ENCODE results near the gene SEMA4A. TPM values are rescaled to one million over a fixed set of nuclear protein-coding genes. Genes with fewer than 3 reads are reported as not detected.
A peak's percentile ranks its signal among the peaks of the same experiment; 100 is the strongest.
"Not testable (repeated sequence)": the region's sequence is repeated elsewhere in the genome, so short reads cannot be mapped to it uniquely, and the experiment has no call there.

Gene SEMA4A
- total RNA-seq, 5 donors from 2014 or later (not counting 1 experiment from before 2014, with no cell fraction given) = 1.5 to 12.0 (median 2.2) TPM

DNA sequence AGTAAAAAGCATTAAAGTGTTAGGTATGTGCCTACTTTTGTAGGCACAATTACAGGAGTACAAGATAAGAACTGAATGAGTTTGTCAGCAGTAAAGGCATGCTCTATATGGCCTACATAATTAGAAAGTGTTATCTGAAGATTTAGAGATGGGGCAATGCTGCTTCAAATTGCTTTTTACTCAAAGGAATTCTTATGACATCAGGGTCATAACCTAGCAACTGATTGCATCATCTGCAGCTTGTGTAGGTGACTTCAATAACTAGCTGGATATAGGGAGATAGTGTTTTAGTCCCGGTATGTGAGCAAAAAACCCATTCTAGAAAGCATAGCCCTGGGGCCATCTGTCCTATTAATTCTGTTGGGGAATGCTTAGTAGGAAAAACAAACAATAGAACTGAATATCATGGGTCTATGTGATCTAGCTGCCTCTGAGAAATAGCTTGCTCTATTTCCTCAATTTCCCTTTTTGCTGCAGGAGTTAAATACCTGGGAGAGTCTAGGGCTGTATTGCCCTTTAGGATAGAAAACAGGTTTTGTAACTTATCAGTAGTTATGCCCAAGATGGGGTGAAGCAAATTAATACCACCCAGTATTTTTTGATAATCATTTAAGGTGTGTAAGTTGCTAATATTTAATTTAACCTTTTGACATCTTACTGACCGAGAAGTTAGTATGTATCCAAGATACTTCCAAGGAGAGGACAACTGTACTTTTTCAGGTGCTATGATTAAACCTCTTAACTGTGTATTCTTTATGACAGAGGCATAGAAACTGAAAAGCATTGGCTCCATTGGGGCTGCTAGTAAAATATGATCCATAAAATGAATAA, 33.2 kb downstream of the SEMA4A start:
- DNase-seq; H3K4me1 Mint-ChIP-seq; H3K36me3 Mint-ChIP-seq; H3K27ac ChIP-seq (ENCODE audit: low read length); H3K9me3 Mint-ChIP-seq; H3K4me3 Mint-ChIP-seq; H3K4me1 ChIP-seq (ENCODE audit: control insufficient read depth in 1 of 2, extremely low read depth in 1 of 2, insufficient read depth in 2 of 2, low read length in 2 of 2); H3K27me3 Mint-ChIP-seq; H3K27ac Mint-ChIP-seq; CTCF ChIA-PET; H3K4me3 ChIP-seq (ENCODE audit: control insufficient read depth in 1 of 2, extremely low read depth in 1 of 2, low read length in 1 of 2); H3K9me3 ChIP-seq; H3K36me3 ChIP-seq (ENCODE audit: control insufficient read depth in 2 of 2, extremely low read depth in 1 of 2, insufficient read depth in 1 of 2, low read length in 1 of 2); H3K27me3 ChIP-seq (replicated peaks in 1 of 2; ENCODE audit: control insufficient read depth in 2 of 2, extremely low read depth in 1 of 2, insufficient read depth in 2 of 2, low read length in 1 of 2); ATAC-seq (replicated peaks in 1 of 4): not testable (repeated sequence)
- POLR2A ChIA-PET = interaction anchor here in 1 of 2 donors (0.6 kb wide), 1 partner anchor 523 kb away, joined by 3 read pairs; no protein-coding TSS in a partner anchor
- WGBS (ENCODE audit: insufficient coverage) = no CpG with 5 or more reads among the region's 2 CpGs

- H3K36me3 Mint-ChIP-seq, H3K27me3 Mint-ChIP-seq: not testable (repeated sequence)
- WGBS (ENCODE audit: insufficient coverage) = 80% methylated on average over 1 of the region's 4 CpGs
Measured at GRCh38 chr1:156190265-156190664, 36.9 kb downstream of the SEMA4A start.

GRCh38 chr1:156191292-156191964, 38.0 kb downstream of the SEMA4A start:
- POLR2A ChIA-PET = interaction anchor here in 1 of 2 donors (0.6 kb wide), 1 partner anchor 93 kb away, joined by 3 read pairs; the partner anchor contains the start of gene TMEM79
- H3K36me3 ChIP-seq (ENCODE audit: control insufficient read depth in 2 of 2, extremely low read depth in 1 of 2, insufficient read depth in 1 of 2, low read length in 1 of 2) = peaks cover 4 to 7% of the 10 kb centered on the region in 2 donors
- no peaks in the 10 kb centered on the region for H3K9me3 ChIP-seq
- Mint-ChIP-seq H3K36me3 (peaks cover 15% of the 10 kb centered on the region), H3K9me3 (peaks cover 0 to 8% (median 3%) of the 10 kb centered on the region in 3 donors), H3K27me3 (no peaks in the 10 kb centered on the region), H3K27ac (no peak overlapping the region), H3K4me3 (no peak overlapping the region), H3K4me1 (peaks cover 36 to 37% (median 37%) of the 10 kb centered on the region in 3 donors)
- H3K4me3 ChIP-seq (ENCODE audit: control insufficient read depth in 1 of 2, extremely low read depth in 1 of 2, low read length in 1 of 2) = no peak overlapping the region
- CTCF ChIA-PET = interaction anchor here in 1 of 2 donors (1.1 kb wide), 1 partner anchor 50 kb away, joined by 4 read pairs; no protein-coding TSS in a partner anchor
- H3K4me1 ChIP-seq (ENCODE audit: control insufficient read depth in 1 of 2, extremely low read depth in 1 of 2, insufficient read depth in 2 of 2, low read length in 2 of 2) = peaks cover 5 to 32% of the 10 kb centered on the region in 2 experiments
- H3K27me3 ChIP-seq (replicated peaks in 1 of 2; ENCODE audit: control insufficient read depth in 2 of 2, extremely low read depth in 1 of 2, insufficient read depth in 2 of 2, low read length in 1 of 2) = no peaks in the 10 kb centered on the region
- DNase-seq (no peak), ATAC-seq (replicated peaks in 1 of 4) (no peak)
- H3K27ac ChIP-seq (ENCODE audit: low read length) = no peak overlapping the region
- WGBS (ENCODE audit: insufficient coverage) = no CpG with 5 or more reads among the region's 4 CpGs

More at GRCh38 chr1:156190265-156190664, 36.9 kb downstream of the SEMA4A start:
- H3K9me3 ChIP-seq; H3K9me3 Mint-ChIP-seq; H3K4me3 ChIP-seq (ENCODE audit: control insufficient read depth in 1 of 2, extremely low read depth in 1 of 2, low read length in 1 of 2); H3K4me3 Mint-ChIP-seq; DNase-seq; H3K27ac Mint-ChIP-seq; H3K27me3 ChIP-seq (replicated peaks in 1 of 2; ENCODE audit: control insufficient read depth in 2 of 2, extremely low read depth in 1 of 2, insufficient read depth in 2 of 2, low read length in 1 of 2); POLR2A ChIA-PET; H3K27ac ChIP-seq (ENCODE audit: low read length); ATAC-seq (replicated peaks in 1 of 4); H3K36me3 ChIP-seq (ENCODE audit: control insufficient read depth in 2 of 2, extremely low read depth in 1 of 2, insufficient read depth in 1 of 2, low read length in 1 of 2): not testable (repeated sequence)
- H3K4me1 ChIP-seq (ENCODE audit: control insufficient read depth in 1 of 2, extremely low read depth in 1 of 2, insufficient read depth in 2 of 2, low read length in 2 of 2) = peaks cover 5 to 22% of the 10 kb centered on the region in 2 experiments
- CTCF ChIA-PET = interaction anchor here in 1 of 2 donors (1.1 kb wide), 1 partner anchor 48 kb away, joined by 4 read pairs; no protein-coding TSS in a partner anchor
- peaks cover 24 to 26% (median 25%) of the 10 kb centered on the region in 3 donors for H3K4me1 Mint-ChIP-seq

GRCh38 chr1:156193208-156193487, 39.8 kb downstream of the SEMA4A start:
- H3K4me3 ChIP-seq (ENCODE audit: control insufficient read depth in 1 of 2, extremely low read depth in 1 of 2, low read length in 1 of 2) = peak overlapping the region; percentile 25 to 85
- peaks cover 20% of the 10 kb centered on the region for H3K36me3 Mint-ChIP-seq
- ChIA-PET CTCF (interaction anchor here in 1 of 2 donors (2.2 kb wide), 1 partner anchor 90 kb away, joined by 9 read pairs; the partner anchor contains the start of gene SMG5), POLR2A (interaction anchor here in 1 of 2 donors (2.4 kb wide), 1 partner anchor 20 kb away, joined by 32 read pairs; the partner anchor contains the start of gene PMF1)
- ATAC-seq (replicated peaks in 1 of 4) = no peak
- peaks cover 6 to 10% of the 10 kb centered on the region in 2 donors for H3K36me3 ChIP-seq (ENCODE audit: control insufficient read depth in 2 of 2, extremely low read depth in 1 of 2, insufficient read depth in 1 of 2, low read length in 1 of 2)
- H3K27me3 Mint-ChIP-seq = no peaks in the 10 kb centered on the region
- H3K4me1 ChIP-seq (ENCODE audit: control insufficient read depth in 1 of 2, extremely low read depth in 1 of 2, insufficient read depth in 2 of 2, low read length in 2 of 2) = peaks cover 5 to 37% of the 10 kb centered on the region in 2 experiments
- peak overlapping the region; percentile 94 to 100 (median 98) for H3K4me3 Mint-ChIP-seq
- no peak for DNase-seq
- WGBS (ENCODE audit: insufficient coverage) = no CpG with 5 or more reads among the region's 7 CpGs
- peak overlapping the region; percentile 80 for H3K27ac ChIP-seq (ENCODE audit: low read length)
- no peaks in the 10 kb centered on the region for H3K9me3 Mint-ChIP-seq
- H3K4me1 Mint-ChIP-seq = peaks cover 49 to 50% (median 50%) of the 10 kb centered on the region in 3 donors
- no peaks in the 10 kb centered on the region for H3K27me3 ChIP-seq (replicated peaks in 1 of 2; ENCODE audit: control insufficient read depth in 2 of 2, extremely low read depth in 1 of 2, insufficient read depth in 2 of 2, low read length in 1 of 2)
- H3K27ac Mint-ChIP-seq = peak overlapping the region; percentile 89 to 93
- H3K9me3 ChIP-seq = no peaks in the 10 kb centered on the region

GRCh38 chr1:156193488-156194299, 40.3 kb downstream of the SEMA4A start, which contains the start of gene SLC25A44:
SLC25A44 (plus strand) TSS chr1:156194104; CDS start chr1:156199848, 5,744 bp downstream.
- H3K36me3 Mint-ChIP-seq = peaks cover 20% of the 10 kb centered on the region
- DNase-seq (peak; percentile 91 to 100 (median 96)), ATAC-seq (replicated peaks in 1 of 4) (peak; percentile 97 to 99 (median 99))

More at GRCh38 chr1:156193488-156194299, 40.3 kb downstream of the SEMA4A start, which contains the start of gene SLC25A44:
- Mint-ChIP-seq H3K4me3 (peak within 1 kb of the TSS; percentile 94 to 100 (median 98)), H3K27ac (peak within 1 kb of the TSS; percentile 89 to 93), H3K9me3 (no peaks in the 10 kb centered on the region), H3K27me3 (no peaks in the 10 kb centered on the region), H3K4me1 (peaks cover 54 to 56% (median 55%) of the 10 kb centered on the region in 3 donors)
- peaks cover 5 to 40% of the 10 kb centered on the region in 2 experiments for H3K4me1 ChIP-seq (ENCODE audit: control insufficient read depth in 1 of 2, extremely low read depth in 1 of 2, insufficient read depth in 2 of 2, low read length in 2 of 2)
- CTCF ChIA-PET = interaction anchor here in 1 of 2 donors (0.6 to 2.2 kb wide), 7 partner anchors 15 to 191 kb away, joined by 3 to 23 read pairs (median 5); partner anchors contain the start of genes PMF1 and SMG5
- no peaks in the 10 kb centered on the region for H3K9me3 ChIP-seq
- peaks cover 6 to 10% of the 10 kb centered on the region in 2 donors for H3K36me3 ChIP-seq (ENCODE audit: control insufficient read depth in 2 of 2, extremely low read depth in 1 of 2, insufficient read depth in 1 of 2, low read length in 1 of 2)
- WGBS (ENCODE audit: insufficient coverage) = under 1% methylated on average over 57 of the region's 59 CpGs
- peak within 1 kb of the TSS; percentile 85 to 89 for H3K4me3 ChIP-seq (ENCODE audit: control insufficient read depth in 1 of 2, extremely low read depth in 1 of 2, low read length in 1 of 2)
- POLR2A ChIA-PET = interaction anchor here in 1 of 2 donors (0.6 to 2.4 kb wide), 5 partner anchors 9 to 97 kb away, joined by 3 to 32 read pairs (median 4); partner anchors contain the start of genes PMF1 and SMG5
- H3K27me3 ChIP-seq (replicated peaks in 1 of 2; ENCODE audit: control insufficient read depth in 2 of 2, extremely low read depth in 1 of 2, insufficient read depth in 2 of 2, low read length in 1 of 2) = no peaks in the 10 kb centered on the region
- H3K27ac ChIP-seq (ENCODE audit: low read length) = peak within 1 kb of the TSS; percentile 80

Data from T-cell (primary cell).